GM23338 (cell line): ENCODE measurements around the gene SEC61G. TPM values are rescaled to one million over a fixed set of nuclear protein-coding genes. Genes with fewer than 3 reads are reported as not detected.

ENCODE experiments used
- ATAC-seq: fragments of 200-7000 bp; cut with Tn5 transposase; 3 replicates; pipeline ENCODE4 v1.9.1; 2020
- DNase-seq: peaks from one replicate; pipeline ENCODE4 v3.0.0-alpha.2; 2015; ENCODE audit warnings: low spot score
- H2AFZ ChIP-seq: fragments of 200-600 bp; sonication (generic); 2 replicates; pipeline ENCODE4 v1.8.0; 2016; ENCODE audit warnings: antibody characterized with exemption, mild to moderate bottlenecking, moderate library complexity
- H3F3A ChIP-seq: fragments of 200-600 bp; sonication (generic); replicated peaks from 2 replicates; pipeline ENCODE4 v1.8.0; 2017; ENCODE audit warnings: antibody characterized with exemption, mixed run types, low read depth
- H3K27ac ChIP-seq: fragments of 200-600 bp; sonication (generic); 2 replicates; pipeline ENCODE4 v1.6.1; 2016; ENCODE audit warnings: low read depth
- H3K27me3 ChIP-seq: fragments of 200-600 bp; sonication (generic); 2 replicates; pipeline ENCODE4 v1.8.0; 2016; ENCODE audit warnings: mild to moderate bottlenecking, mixed run types, moderate library complexity; ENCODE audit not compliant: insufficient read depth
- H3K36me3 ChIP-seq: fragments of 200-600 bp; sonication (generic); 2 replicates; pipeline ENCODE4 v1.8.0; 2016; ENCODE audit warnings: mild to moderate bottlenecking; ENCODE audit not compliant: insufficient read depth
- H3K4me1 ChIP-seq: fragments of 200-600 bp; sonication (generic); 2 replicates; pipeline ENCODE4 v1.8.0; 2016; ENCODE audit warnings: mild to moderate bottlenecking, moderate library complexity; ENCODE audit not compliant: insufficient read depth
- H3K4me2 ChIP-seq: fragments of 200-600 bp; sonication (generic); 2 replicates; pipeline ENCODE4 v1.7.1; 2017; ENCODE audit warnings: mixed run types
- H3K4me3 ChIP-seq: fragments of 200-600 bp; sonication (generic); 2 replicates; pipeline ENCODE4 v1.6.1; 2016; ENCODE audit warnings: mixed run types
- H3K79me2 ChIP-seq: fragments of 200-600 bp; sonication (generic); replicated peaks from 2 replicates; pipeline ENCODE4 v1.8.0; 2017; ENCODE audit warnings: mild to moderate bottlenecking; ENCODE audit not compliant: insufficient read depth
- H3K9me2 ChIP-seq: fragments of 200-600 bp; sonication (generic); 2 replicates; pipeline ENCODE4 v1.8.0; 2017; ENCODE audit not compliant: insufficient read depth
- H4K20me1 ChIP-seq: fragments of 200-600 bp; sonication (generic); replicated peaks from 2 replicates; pipeline ENCODE4 v1.8.0; 2017; ENCODE audit warnings: mild to moderate bottlenecking; ENCODE audit not compliant: insufficient read depth
- H3K27ac Mint-ChIP-seq: 2 replicates; pipeline ENCODE4 v1.8.0; 2020; ENCODE audit warnings: inconsistent platforms, mild to moderate bottlenecking, moderate library complexity, mixed read lengths
- H3K27me3 Mint-ChIP-seq: 3 replicates; pipeline ENCODE4 v1.8.0; 2022; ENCODE audit warnings: low read depth, mild to moderate bottlenecking, moderate library complexity, mixed read lengths, inconsistent platforms; ENCODE audit not compliant: insufficient read depth, poor library complexity
- H3K36me3 Mint-ChIP-seq: 3 replicates; pipeline ENCODE4 v1.8.0; 2021; ENCODE audit warnings: low read depth, mild to moderate bottlenecking, inconsistent platforms, moderate library complexity, mixed read lengths
- H3K4me1 Mint-ChIP-seq: 3 replicates; pipeline ENCODE4 v1.8.0; 2020; ENCODE audit warnings: mild to moderate bottlenecking, inconsistent platforms, mixed read lengths
- H3K4me3 Mint-ChIP-seq: 3 replicates; pipeline ENCODE4 v1.8.0; 2021; ENCODE audit warnings: moderate library complexity, mild to moderate bottlenecking, inconsistent platforms, mixed read lengths
- H3K9me3 Mint-ChIP-seq: 3 replicates; pipeline ENCODE4 v1.8.0; 2020; ENCODE audit warnings: moderate library complexity, mild to moderate bottlenecking, inconsistent platforms, mixed read lengths
- CREB1 ChIP-seq: fragments of 250-450 bp; sonication (Bioruptor Pico); IDR thresholded peaks from 2 replicates; pipeline ENCODE4 v1.5.0; 2020; ENCODE audit warnings: low read depth, mild to moderate bottlenecking, moderate library complexity
- ETS1 ChIP-seq: IDR thresholded peaks from 2 replicates; pipeline ENCODE4 v1.6.1; 2016; ENCODE audit warnings: antibody characterized with exemption
- EZH2 ChIP-seq: fragments of 200-600 bp; sonication (generic); IDR thresholded peaks from one replicate; pipeline ENCODE4 v1.8.0; 2017; ENCODE audit warnings: antibody characterized with exemption, mild to moderate bottlenecking, low read depth; ENCODE audit not compliant: unreplicated experiment
- EZH2phosphoT487 ChIP-seq: fragments of 200-600 bp; sonication (generic); IDR thresholded peaks from one replicate; pipeline ENCODE4 v1.8.1; 2018; ENCODE audit warnings: antibody characterized with exemption; ENCODE audit not compliant: unreplicated experiment
- JUNB ChIP-seq: IDR thresholded peaks from one replicate; pipeline ENCODE4 v1.6.1; 2016; ENCODE audit warnings: antibody characterized with exemption; ENCODE audit not compliant: unreplicated experiment
- NANOG ChIP-seq: IDR thresholded peaks from 2 replicates; pipeline ENCODE4 v1.6.1; 2016; ENCODE audit warnings: antibody characterized with exemption, borderline replicate concordance
- POLR2AphosphoS5 ChIP-seq: IDR thresholded peaks from 2 replicates; pipeline ENCODE4 v1.6.1; 2016; ENCODE audit warnings: antibody characterized with exemption, low read depth
- STAT1 ChIP-seq: IDR thresholded peaks from one replicate; pipeline ENCODE4 v1.6.1; 2016; ENCODE audit warnings: antibody characterized with exemption; ENCODE audit not compliant: unreplicated experiment
- ZNF114 ChIP-seq: fragments of 250-450 bp; sonication (Bioruptor Pico); IDR thresholded peaks from 2 replicates; pipeline ENCODE4 v1.5.0; 2020; ENCODE audit warnings: mild to moderate bottlenecking, moderate library complexity
- ZNF331 ChIP-seq: fragments of 250-450 bp; sonication (Bioruptor Pico); IDR thresholded peaks from 2 replicates; pipeline ENCODE4 v1.5.0; 2020; ENCODE audit warnings: low read depth, mild to moderate bottlenecking, moderate library complexity
- polyA plus RNA-seq: library from polyadenylated mRNA; unstranded; fragments of >200 nt; fragmentation: Nextera tagmentation; extraction: Ambion mirVana; gene quantifications from 2 replicates; pipeline ENCODE4 v1.2.1, GENCODE V29; 2016
- total RNA-seq: library from RNA; depleted of rRNA; stranded (reverse); fragments of >200 nt; shearing (Covaris generic); gene quantifications from 2 replicates; pipeline ENCODE4 v1.2.3, GENCODE V29; 2014
- TF ChIP-seq, protein P1 (sequence below), 2 experiments: fragments of 200-600 bp in 1 of 2; sonication (generic) in 1 of 2; conservative IDR thresholded peaks; 2 replicates each; pipeline versions ENCODE4 v1.5.1 to v1.6.1; 2016 to 2017; ENCODE audit warnings: antibody characterized with exemption in 2 of 2, low read depth in 2 of 2, mild to moderate bottlenecking in 2 of 2, moderate library complexity in 1 of 2
- TF ChIP-seq, protein P2 (sequence below): fragments of 250-450 bp; sonication (Bioruptor Pico); IDR thresholded peaks from 2 replicates; pipeline ENCODE4 v1.5.0; 2020; ENCODE audit warnings: mild to moderate bottlenecking, moderate library complexity
- TF ChIP-seq, protein P3 (sequence below): IDR thresholded peaks from one replicate; pipeline ENCODE4 v1.6.1; 2018; ENCODE audit warnings: antibody characterized with exemption; ENCODE audit not compliant: unreplicated experiment

Gene SEC61G
- total and polyA plus RNA-seq, 2 experiments from 2014 or later = 350 to 497 TPM

GRCh38 chr7:54780490-54780889 is 21.5 kb upstream of the SEC61G start:
- peaks cover 19% of the 10 kb centered on the region for H3K9me2 ChIP-seq
- no peaks in the 10 kb centered on the region for H4K20me1 ChIP-seq
- Mint-ChIP-seq H3K36me3 (peaks cover 20% of the 10 kb centered on the region), H3K9me3 (peaks cover 19% of the 10 kb centered on the region), H3K4me3 (no peak overlapping the region), H3K27me3 (peaks cover 2% of the 10 kb centered on the region), H3K27ac (no peak overlapping the region), H3K4me1 (peaks cover 24% of the 10 kb centered on the region)
- H3K79me2 ChIP-seq = no peaks in the 10 kb centered on the region
- ATAC-seq (no peak), DNase-seq (no peak)
- no peak overlapping the region for H3K4me3 ChIP-seq
- H3K4me1 ChIP-seq = peaks cover 18% of the 10 kb centered on the region
- 0 out of 2 replicates have a peak, but pooled peaks cover 3% of the 10 kb centered on the region for H3K36me3 ChIP-seq
- TF ChIP-seq EZH2 (no peak), EZH2phosphoT487 (no peak), STAT1 (no peak), ETS1 (no peak), CREB1 (no peak), NANOG (no peak), ZNF331 (no peak), POLR2AphosphoS5 (no peak), JUNB (no peak), ZNF114 (CRISPR knock-in tag) (no peak)
- TF ChIP-seq, protein P1, sequence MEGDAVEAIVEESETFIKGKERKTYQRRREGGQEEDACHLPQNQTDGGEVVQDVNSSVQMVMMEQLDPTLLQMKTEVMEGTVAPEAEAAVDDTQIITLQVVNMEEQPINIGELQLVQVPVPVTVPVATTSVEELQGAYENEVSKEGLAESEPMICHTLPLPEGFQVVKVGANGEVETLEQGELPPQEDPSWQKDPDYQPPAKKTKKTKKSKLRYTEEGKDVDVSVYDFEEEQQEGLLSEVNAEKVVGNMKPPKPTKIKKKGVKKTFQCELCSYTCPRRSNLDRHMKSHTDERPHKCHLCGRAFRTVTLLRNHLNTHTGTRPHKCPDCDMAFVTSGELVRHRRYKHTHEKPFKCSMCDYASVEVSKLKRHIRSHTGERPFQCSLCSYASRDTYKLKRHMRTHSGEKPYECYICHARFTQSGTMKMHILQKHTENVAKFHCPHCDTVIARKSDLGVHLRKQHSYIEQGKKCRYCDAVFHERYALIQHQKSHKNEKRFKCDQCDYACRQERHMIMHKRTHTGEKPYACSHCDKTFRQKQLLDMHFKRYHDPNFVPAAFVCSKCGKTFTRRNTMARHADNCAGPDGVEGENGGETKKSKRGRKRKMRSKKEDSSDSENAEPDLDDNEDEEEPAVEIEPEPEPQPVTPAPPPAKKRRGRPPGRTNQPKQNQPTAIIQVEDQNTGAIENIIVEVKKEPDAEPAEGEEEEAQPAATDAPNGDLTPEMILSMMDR (conservative IDR thresholded peaks at IDR 0.05; ENCODE audit: low read depth in 2 of 2) = no peak
- TF ChIP-seq, protein P2, sequence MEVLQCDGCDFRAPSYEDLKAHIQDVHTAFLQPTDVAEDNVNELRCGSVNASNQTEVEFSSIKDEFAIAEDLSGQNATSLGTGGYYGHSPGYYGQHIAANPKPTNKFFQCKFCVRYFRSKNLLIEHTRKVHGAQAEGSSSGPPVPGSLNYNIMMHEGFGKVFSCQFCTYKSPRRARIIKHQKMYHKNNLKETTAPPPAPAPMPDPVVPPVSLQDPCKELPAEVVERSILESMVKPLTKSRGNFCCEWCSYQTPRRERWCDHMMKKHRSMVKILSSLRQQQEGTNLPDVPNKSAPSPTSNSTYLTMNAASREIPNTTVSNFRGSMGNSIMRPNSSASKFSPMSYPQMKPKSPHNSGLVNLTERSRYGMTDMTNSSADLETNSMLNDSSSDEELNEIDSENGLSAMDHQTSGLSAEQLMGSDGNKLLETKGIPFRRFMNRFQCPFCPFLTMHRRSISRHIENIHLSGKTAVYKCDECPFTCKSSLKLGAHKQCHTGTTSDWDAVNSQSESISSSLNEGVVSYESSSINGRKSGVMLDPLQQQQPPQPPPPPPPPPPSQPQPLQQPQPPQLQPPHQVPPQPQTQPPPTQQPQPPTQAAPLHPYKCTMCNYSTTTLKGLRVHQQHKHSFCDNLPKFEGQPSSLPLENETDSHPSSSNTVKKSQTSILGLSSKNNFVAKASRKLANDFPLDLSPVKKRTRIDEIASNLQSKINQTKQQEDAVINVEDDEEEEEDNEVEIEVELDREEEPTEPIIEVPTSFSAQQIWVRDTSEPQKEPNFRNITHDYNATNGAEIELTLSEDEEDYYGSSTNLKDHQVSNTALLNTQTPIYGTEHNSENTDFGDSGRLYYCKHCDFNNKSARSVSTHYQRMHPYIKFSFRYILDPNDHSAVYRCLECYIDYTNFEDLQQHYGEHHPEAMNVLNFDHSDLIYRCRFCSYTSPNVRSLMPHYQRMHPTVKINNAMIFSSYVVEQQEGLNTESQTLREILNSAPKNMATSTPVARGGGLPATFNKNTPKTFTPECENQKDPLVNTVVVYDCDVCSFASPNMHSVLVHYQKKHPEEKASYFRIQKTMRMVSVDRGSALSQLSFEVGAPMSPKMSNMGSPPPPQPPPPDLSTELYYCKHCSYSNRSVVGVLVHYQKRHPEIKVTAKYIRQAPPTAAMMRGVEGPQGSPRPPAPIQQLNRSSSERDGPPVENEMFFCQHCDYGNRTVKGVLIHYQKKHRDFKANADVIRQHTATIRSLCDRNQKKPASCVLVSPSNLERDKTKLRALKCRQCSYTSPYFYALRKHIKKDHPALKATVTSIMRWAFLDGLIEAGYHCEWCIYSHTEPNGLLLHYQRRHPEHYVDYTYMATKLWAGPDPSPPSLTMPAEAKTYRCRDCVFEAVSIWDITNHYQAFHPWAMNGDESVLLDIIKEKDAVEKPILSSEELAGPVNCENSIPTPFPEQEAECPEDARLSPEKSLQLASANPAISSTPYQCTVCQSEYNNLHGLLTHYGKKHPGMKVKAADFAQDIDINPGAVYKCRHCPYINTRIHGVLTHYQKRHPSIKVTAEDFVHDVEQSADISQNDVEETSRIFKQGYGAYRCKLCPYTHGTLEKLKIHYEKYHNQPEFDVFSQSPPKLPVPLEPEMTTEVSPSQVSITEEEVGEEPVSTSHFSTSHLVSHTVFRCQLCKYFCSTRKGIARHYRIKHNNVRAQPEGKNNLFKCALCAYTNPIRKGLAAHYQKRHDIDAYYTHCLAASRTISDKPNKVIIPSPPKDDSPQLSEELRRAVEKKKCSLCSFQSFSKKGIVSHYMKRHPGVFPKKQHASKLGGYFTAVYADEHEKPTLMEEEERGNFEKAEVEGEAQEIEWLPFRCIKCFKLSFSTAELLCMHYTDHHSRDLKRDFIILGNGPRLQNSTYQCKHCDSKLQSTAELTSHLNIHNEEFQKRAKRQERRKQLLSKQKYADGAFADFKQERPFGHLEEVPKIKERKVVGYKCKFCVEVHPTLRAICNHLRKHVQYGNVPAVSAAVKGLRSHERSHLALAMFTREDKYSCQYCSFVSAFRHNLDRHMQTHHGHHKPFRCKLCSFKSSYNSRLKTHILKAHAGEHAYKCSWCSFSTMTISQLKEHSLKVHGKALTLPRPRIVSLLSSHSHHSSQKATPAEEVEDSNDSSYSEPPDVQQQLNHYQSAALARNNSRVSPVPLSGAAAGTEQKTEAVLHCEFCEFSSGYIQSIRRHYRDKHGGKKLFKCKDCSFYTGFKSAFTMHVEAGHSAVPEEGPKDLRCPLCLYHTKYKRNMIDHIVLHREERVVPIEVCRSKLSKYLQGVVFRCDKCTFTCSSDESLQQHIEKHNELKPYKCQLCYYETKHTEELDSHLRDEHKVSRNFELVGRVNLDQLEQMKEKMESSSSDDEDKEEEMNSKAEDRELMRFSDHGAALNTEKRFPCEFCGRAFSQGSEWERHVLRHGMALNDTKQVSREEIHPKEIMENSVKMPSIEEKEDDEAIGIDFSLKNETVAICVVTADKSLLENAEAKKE (CRISPR knock-in tag) = no peak
- TF ChIP-seq, protein P3, sequence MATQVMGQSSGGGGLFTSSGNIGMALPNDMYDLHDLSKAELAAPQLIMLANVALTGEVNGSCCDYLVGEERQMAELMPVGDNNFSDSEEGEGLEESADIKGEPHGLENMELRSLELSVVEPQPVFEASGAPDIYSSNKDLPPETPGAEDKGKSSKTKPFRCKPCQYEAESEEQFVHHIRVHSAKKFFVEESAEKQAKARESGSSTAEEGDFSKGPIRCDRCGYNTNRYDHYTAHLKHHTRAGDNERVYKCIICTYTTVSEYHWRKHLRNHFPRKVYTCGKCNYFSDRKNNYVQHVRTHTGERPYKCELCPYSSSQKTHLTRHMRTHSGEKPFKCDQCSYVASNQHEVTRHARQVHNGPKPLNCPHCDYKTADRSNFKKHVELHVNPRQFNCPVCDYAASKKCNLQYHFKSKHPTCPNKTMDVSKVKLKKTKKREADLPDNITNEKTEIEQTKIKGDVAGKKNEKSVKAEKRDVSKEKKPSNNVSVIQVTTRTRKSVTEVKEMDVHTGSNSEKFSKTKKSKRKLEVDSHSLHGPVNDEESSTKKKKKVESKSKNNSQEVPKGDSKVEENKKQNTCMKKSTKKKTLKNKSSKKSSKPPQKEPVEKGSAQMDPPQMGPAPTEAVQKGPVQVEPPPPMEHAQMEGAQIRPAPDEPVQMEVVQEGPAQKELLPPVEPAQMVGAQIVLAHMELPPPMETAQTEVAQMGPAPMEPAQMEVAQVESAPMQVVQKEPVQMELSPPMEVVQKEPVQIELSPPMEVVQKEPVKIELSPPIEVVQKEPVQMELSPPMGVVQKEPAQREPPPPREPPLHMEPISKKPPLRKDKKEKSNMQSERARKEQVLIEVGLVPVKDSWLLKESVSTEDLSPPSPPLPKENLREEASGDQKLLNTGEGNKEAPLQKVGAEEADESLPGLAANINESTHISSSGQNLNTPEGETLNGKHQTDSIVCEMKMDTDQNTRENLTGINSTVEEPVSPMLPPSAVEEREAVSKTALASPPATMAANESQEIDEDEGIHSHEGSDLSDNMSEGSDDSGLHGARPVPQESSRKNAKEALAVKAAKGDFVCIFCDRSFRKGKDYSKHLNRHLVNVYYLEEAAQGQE = no peak
- no peaks in the 10 kb centered on the region for H3F3A ChIP-seq
- no peaks in the 10 kb centered on the region; the same call in 1 of the 2 replicates for H3K27me3 ChIP-seq
- H3K4me2 ChIP-seq = 0 out of 2 replicates have a peak overlapping the region, but pooled peaks have one; percentile 23
- peak overlapping the region; percentile 87 for H3K27ac ChIP-seq
- H2AFZ ChIP-seq = no peak overlapping the region
